Measurements from ENCODE around the gene HLA-DMA.

Gene HLA-DMA

DNA sequence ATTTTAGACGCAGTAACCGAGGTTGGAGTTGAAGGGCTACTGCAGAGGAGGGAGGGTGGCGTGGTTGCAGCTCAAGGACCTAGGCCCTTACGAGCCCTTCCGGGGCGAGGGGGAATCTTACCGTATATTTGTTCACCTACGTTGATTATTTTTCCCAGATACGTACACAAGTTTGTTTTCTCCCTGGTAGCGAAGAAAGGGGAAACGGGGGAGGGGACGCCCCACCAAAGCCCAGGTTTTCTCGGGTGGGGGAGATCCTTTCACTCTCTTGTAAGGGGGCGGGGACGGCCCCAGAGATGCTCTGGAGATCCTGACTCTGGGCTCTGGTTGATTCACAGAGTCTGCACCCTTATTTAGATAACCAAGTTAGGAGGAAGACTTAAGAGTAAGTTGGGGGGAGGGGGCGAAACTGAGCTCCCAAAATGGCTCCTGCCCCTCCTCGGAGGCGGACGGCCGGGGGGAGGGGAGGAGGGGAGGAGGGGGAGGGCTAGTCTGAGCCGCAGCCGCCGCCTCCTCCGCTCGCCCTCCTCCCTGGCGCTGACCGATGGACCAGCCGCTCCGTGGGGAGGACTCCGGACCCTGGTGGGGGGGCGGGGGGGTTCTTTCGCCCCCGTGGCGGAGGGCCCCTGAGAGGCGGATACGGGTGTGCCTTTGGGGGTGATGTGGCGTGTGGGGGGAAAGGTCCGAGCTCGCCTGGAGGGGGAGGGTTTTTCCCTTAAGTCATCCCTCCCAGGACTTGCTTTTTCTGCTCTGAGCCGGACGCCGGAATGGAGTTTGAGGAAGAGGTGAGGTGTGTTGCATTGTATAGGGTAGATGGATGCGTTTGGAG lies 17.7 kb upstream of the HLA-DMA start:
- no peak for DNase-seq (ENCODE audit: low read depth)
- TF ChIP-seq, protein P1, sequence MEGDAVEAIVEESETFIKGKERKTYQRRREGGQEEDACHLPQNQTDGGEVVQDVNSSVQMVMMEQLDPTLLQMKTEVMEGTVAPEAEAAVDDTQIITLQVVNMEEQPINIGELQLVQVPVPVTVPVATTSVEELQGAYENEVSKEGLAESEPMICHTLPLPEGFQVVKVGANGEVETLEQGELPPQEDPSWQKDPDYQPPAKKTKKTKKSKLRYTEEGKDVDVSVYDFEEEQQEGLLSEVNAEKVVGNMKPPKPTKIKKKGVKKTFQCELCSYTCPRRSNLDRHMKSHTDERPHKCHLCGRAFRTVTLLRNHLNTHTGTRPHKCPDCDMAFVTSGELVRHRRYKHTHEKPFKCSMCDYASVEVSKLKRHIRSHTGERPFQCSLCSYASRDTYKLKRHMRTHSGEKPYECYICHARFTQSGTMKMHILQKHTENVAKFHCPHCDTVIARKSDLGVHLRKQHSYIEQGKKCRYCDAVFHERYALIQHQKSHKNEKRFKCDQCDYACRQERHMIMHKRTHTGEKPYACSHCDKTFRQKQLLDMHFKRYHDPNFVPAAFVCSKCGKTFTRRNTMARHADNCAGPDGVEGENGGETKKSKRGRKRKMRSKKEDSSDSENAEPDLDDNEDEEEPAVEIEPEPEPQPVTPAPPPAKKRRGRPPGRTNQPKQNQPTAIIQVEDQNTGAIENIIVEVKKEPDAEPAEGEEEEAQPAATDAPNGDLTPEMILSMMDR (IDR thresholded peaks at IDR 0.05; ENCODE audit: control insufficient read depth, extremely low read depth, insufficient read depth), result no peak
- H3K4me3 ChIP-seq (ENCODE audit: low read depth, low read length), result peak overlapping the region; percentile 84

DNA sequence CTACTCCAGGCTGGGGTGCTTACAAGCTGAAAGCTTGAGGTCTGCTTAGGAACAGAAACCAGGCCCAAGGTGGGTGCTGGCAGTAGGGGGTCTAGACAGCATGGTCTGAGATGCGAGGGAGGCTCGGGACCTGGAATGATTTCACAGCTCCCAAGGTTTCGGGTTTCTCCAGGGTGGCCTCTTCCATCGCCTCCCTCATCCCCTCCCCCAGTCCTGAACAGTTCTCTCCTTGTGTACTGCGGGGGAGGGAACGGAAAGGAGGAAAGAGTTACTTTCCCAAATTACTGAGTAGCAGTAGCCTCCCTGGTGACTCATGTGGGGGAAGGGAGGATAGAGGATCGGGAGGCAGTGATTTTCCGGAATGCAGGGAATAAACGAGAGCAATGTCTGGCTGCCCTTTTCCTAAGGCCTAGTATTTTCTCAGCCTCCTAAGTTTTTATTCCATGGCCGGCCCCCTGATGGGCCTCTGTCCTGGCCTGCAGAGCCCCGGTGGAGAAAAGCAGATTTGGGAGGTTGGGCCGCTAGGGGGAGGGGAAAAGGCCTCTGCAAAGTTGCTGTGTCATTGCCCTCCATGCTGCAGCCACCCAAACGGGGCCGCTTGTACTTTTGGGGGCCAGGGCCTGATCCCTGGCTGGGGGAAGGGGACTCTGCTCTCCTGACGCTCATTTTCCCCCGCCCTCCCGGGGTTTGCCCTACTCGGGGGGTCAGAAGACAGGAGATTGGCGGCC lies 17.0 kb upstream of the HLA-DMA start:
- peak overlapping the region; percentile 84 for H3K4me3 ChIP-seq (ENCODE audit: low read depth, low read length)
- TF ChIP-seq, protein P1 (IDR thresholded peaks at IDR 0.05; ENCODE audit: control insufficient read depth, extremely low read depth, insufficient read depth), result 0 out of 2 replicates have a peak, but pooled peaks have one; percentile 11
- no peak for DNase-seq (ENCODE audit: low read depth)

DNA sequence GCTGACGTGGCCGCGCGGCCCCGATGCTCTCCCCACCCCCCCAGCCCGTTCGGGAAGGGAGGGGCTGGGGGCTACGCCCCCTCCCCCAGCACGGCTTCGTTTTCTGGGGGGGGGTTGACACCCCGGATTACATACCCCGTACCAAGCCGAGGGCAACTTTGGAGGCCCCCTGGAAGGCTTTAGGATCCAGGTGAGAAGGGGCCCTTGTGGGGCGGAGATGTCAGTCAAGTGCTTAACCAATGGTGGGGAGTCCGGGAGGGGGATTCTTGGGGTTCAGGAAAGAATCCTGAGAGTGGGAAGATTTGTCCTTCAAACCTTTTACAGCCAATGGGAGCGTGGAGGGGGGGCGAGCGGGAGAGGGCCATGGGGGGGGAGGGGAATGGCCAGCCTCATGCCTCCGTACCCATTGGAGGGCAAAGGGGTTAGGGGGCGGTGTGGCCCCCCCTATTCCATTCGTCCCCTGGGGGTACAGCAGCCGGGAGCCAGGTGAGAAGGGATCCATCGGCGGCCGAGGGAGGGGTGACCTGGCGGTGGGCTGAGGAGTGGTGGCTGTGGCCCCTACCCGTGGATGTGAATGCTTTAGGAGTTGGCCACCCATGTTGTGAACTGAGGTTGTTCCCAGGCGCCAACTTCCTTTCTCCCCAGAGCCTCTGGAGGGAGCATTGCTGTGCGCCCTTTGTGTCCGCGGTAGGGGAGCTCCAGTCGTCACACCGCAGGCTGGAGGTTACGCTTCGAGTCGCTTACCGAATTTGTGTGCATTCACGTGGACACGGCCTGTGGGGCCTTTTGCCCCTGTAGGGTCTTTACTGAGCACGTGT lies 16.2 kb upstream of the HLA-DMA start:
- no peak for DNase-seq (ENCODE audit: low read depth)
- H3K4me3 ChIP-seq (ENCODE audit: low read depth, low read length), result peak overlapping the region; percentile 84
- TF ChIP-seq, protein P1 (IDR thresholded peaks at IDR 0.05; ENCODE audit: control insufficient read depth, extremely low read depth, insufficient read depth), result no peak

DNA sequence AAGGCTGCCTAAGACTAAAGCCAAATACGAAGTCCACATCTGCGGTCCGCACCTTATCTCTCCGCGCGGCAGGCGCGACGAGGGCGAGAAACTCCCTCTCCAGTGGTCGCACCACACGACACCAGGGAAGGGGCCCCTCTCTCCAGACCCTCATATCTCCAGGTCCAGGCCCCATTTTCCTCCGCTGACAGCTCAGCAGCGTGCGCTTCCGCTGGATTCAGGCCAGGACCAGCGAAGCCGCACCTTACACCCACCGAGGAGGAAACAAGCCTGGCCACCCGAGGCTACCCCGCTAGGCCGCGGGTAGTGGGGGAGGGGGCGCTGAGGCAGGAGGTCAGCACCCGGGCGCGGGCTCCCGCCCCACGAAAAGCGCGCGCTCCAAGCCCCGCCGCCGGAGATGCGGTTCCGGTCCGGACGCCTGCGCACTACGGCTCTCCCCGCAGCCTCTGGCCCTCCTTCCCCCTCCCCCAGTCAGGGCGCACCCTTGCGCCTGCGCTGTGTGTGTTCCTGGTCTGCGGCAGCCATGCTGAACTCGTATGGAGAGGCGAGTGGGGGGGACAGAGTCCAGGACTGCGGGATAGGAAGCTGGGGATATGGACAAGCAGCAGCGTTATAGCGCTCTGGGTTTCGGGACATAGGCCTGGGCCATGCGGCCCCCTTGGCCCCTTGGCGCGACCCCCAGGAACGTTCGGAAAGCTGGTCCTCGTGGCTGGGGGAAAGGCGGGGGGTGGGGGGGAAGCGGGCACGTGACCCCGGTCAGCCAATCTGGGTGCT lies 15.4 kb upstream of the HLA-DMA start, which contains the start of gene BRD2:
Gene BRD2 (plus strand): TSS at position 502 of the 774 bp plus-strand sequence. CDS start 4,305 bp downstream, outside the sequence.
- peak; percentile 88 for DNase-seq (ENCODE audit: low read depth)
- TF ChIP-seq, protein P1 (IDR thresholded peaks at IDR 0.05; ENCODE audit: control insufficient read depth, extremely low read depth, insufficient read depth), result no peak
- H3K4me3 ChIP-seq (ENCODE audit: low read depth, low read length), result peak within 1 kb of the TSS; percentile 84

DNA sequence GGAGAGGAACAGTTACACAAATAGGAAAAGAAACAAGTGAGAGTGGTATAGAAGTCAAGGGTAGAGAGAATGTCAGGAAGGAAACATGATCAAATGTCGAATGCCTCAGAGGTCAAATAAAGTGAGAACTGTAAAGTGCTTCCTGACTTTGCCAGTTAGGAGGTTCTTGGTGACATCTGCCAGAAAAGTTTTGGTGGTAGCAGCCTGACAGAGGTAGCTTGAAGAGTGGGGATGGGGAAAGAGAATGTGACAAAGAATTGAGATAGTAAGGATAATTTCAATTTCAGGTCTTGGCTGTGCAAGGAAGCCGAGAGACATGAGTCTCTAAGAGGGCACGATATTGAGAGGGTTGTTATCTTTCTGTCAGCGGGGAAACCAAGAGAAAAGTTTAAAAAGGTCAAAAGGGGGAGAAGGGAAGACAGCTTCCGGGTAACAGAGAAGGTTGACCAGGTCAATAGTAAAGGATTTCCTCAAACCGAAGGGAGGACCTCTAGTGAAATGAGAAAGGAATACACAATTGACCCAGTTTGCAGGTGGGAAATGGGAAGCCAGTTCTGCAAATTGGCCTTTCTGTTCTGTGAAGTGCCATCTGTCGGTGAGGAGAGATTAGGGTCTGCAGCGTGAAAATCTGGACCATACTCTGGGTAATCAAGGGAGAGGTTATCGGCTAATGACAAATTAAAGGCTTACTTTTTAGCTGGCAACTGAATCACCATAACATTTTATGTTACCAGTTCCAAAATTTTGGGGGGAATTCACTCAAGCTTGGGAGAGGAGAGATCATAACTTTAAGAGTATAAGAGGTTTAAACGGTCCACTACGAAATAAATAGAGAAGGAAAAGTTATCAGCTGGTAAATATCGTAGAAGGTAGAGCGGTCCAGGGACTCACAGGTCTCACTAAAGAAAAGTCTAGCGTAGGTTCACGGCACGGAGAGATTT lies 14.5 kb upstream of the HLA-DMA start:
- TF ChIP-seq, protein P1 (IDR thresholded peaks at IDR 0.05; ENCODE audit: control insufficient read depth, extremely low read depth, insufficient read depth), result peak; percentile 63
- no peak for DNase-seq (ENCODE audit: low read depth)
- peak overlapping the region; percentile 84 for H3K4me3 ChIP-seq (ENCODE audit: low read depth, low read length)
